ENCODE measurements around the gene COX6A1. TPM values are rescaled to one million over a fixed set of nuclear protein-coding genes. Genes with fewer than 3 reads are reported as not detected.
A peak's percentile ranks its signal among the peaks of the same experiment; 100 is the strongest.
"Not testable (repeated sequence)": the region's sequence is repeated elsewhere in the genome, so short reads cannot be mapped to it uniquely, and the experiment has no call there.

Gene COX6A1
- total RNA-seq, 1 experiment from 2014 or later, result 637 TPM

DNA sequence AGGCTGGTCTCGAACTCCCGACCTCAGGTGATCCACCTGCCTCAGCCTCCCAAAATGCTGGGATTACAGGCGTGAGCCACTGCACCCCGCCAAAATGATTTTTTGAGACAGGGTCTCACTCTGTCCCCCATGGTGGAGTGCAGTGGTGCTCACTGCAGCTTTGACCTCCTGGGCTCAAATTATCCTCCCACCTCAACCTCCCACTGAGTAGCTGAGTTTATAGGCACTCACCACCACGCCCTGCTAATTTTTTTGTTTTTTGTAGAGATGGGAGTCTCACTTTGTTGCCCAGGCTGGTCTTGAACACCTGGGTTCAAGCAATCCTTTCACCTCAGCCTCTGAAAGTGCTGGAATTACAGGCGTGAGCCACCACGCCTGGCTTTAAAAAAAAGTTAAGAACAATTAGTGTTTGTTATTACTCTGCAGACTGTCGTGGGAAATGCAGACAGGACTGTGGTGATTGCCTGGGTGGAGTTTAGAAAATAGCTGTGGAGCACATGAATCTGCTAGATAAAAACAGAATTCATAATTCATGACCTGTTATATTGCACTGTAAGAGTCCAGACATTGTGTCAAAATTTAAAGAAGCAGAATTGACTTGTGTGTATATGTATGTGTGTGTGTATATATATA is 9.2 kb upstream of the COX6A1 start:
- DNase-seq (ENCODE audit: low spot score), result no peak

- no peak for DNase-seq (ENCODE audit: low spot score)
Observed at GRCh38 chr12:120429368-120429767, 8.5 kb upstream of the COX6A1 start.

DNA sequence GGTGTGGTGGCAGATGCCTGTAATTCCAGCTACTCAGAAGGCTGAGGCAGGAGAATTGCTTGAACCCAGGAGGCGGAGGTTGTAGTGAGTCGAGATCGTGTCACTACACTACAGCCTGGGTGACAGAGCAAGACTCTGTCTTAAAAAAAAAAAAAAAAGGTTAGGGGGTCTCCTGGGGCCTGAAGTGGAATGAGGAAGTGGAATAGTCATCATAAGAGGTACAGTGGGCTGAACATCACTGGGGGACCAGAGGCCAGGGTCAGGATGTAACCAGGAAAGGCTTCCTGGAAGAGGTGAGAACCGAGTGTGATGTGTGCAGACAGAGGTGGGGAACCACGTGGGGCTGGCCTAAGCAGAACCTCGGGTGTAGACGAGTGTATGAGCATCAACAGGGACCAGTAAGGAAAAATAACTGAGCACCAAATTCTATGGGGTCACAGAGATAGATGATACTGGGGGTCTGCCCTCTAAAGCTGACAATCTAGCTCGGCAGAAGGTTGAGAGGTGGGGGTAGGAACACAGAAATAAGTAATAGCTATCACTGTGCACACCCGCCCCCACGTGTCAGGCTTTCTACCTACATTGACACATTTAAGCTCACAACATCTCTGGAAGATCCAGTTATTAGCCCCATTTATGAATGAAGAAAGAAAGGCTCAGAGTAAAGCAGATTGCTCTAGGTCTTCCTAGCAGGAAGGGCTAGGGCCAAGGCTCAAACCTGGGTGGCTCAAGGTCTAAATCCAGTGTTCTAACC is 5.0 kb upstream of the COX6A1 start:
- DNase-seq (ENCODE audit: low spot score), result no peak

- no peak for DNase-seq (ENCODE audit: low spot score)
Observed at GRCh38 chr12:120438495-120439198, 734 bp downstream of the COX6A1 start.

GRCh38 chr12:120439646-120440247 is 1.8 kb downstream of the COX6A1 start:
- peak; percentile 57 for DNase-seq (ENCODE audit: low spot score)

GRCh38 chr12:120444676-120445075 is 6.8 kb downstream of the COX6A1 start:
- no peak for DNase-seq (ENCODE audit: low spot score)

DNA sequence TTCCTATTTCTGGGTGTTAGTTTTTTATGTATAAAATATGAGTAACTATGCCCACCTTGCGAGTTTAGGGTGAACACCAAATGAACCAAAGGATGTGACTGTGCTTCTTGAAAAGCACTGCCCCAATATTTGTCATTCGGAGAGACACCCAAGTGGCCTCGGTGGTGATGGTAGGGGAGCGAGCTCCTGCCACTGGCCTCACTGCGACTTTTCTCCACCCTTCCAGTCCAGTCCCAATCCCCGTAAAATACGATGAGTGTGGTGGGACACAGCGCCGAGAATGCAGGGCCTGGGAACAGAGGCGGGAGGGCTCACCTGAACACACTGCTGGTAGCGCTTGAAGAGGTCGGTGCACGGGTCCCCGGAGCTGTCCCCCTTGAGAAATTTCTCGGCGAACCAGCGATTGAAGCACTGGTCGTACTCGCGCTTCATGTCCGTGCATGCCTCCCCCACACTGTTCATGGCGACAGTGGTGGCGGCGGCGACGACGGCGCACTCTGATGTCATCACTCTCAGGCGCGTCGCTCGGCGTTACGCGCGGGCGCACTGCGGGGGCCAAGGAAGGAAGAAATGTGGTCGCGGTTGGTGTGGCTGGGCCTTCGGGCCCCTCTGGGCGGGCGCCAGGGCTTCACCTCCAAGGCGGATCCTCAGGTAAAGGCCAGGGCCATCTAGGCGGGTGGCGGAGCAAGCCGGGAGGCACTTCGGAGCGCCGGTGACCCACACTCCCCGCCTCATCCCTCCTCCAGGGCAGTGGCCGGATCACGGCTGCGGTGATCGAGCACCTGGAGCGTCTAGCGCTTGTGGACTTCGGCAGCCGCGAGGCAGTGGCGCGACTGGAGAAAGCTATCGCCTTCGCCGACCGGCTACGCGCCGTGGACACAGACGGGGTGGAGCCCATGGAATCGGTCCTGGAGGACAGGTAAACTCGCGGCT is 8.3 kb downstream of the COX6A1 start, which contains the start of the genes GATC and TRIAP1:
Gene GATC, plus strand, starts transcription at position 534 of the 933 bp plus-strand sequence. Its CDS starts 37 bp downstream, at position 571.
Gene TRIAP1, minus strand, starts transcription at position 474 of the 933 bp plus-strand sequence. Its CDS starts 12 bp downstream, at position 462.
- DNase-seq (ENCODE audit: low spot score), result peak; percentile 78

GRCh38 chr12:120446844-120447178 is 8.9 kb downstream of the COX6A1 start:
- not testable (repeated sequence) for DNase-seq (ENCODE audit: low spot score)

DNA sequence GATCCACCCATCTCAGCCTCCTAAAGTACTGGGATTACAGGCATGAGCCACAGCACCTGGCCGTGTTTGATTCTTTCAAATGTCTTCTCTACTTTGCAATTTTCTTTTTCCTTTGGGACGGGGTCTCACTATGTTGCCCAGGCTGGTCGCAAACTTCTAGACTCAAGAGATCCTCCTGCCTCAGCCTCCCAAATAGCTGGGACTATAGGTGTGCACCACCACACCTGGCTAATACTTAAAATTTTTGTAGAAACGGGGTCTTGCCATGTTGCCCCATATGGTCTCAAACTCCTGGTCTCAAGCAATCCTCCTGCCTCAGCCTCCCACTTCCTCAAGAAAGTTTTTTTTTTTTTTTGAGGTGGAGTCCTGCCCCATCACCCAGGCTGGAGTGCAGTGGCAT is 10.1 kb downstream of the COX6A1 start:
- no peak for DNase-seq (ENCODE audit: low spot score)

DNA sequence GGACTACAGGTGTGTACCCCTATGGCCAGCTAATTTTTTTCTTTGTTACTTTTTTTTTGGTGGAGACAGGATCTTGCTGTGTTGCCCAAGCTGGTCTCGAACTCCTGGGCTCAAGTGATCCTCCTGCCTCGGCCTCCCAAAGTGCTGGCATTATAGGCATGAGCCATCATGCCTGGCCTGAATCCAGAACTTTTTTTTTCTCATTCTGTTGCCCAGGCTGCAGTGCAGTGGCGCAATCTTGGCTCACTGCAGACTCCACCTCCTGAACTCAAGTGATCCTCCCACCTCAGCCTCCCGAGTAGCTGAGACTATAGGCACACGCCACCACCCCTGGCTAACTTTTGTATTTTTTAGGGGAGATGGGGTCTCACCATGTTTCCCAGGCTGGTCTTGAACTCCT is 14.6 kb downstream of the COX6A1 start:
- not testable (repeated sequence) for DNase-seq (ENCODE audit: low spot score)

DNA sequence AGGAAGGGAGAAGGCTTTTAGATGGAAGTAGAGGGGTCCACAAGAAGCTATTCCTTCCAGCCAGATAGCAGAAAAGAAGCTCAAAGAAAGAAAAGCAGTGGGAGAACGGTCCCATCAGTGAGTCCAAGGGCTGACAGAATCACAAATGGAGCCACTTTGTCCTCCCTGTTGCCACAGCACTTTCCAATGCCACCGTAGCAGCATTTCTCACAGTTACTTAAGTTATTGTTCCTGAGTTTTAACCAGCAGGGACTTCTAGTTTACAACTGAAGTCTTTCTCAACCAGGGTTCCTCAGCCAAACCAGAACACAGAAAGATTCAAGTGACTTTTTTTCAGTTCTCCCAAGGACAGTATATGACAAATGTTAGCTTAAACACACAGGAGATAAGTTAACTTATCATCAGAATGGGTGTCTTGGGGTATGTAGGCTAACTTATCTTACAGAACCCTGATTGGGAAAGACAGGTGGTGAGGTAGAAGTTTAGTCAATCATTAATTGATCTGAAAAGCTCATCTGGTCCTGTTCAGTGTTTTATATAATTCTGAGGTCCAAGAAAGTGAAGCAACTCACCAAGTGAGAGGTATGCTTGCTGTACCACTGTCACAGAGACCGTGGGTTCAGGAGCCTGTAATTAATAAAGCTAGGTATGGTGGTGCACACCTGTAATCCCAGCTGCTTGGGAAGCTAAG is 15.3 kb downstream of the COX6A1 start:
- DNase-seq (ENCODE audit: low spot score), result no peak

DNA sequence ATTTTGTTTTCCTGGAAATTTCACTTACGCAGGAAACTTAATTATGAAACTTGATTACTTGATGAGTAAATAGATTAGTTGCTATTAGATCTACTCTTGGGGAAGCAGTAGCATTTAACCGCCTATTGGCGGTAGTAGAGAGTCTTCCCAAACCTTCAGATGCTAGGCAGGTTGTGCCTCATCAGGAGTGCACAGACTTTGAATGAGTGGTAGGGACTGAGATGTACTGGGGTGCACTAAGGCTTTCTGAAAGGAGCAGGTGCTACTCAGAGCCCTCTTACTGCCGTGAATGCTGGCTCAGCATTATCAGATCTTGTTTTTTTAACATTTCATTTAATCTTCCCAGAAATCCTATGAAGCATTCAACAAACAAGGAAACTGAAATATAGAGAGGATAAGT is 16.1 kb downstream of the COX6A1 start:
- DNase-seq (ENCODE audit: low spot score), result no peak

GRCh38 chr12:120455302-120455701 is 17.4 kb downstream of the COX6A1 start:
- DNase-seq (ENCODE audit: low spot score), result no peak

GRCh38 chr12:120457133-120457532 is 19.2 kb downstream of the COX6A1 start:
- DNase-seq (ENCODE audit: low spot score), result no peak

DNA sequence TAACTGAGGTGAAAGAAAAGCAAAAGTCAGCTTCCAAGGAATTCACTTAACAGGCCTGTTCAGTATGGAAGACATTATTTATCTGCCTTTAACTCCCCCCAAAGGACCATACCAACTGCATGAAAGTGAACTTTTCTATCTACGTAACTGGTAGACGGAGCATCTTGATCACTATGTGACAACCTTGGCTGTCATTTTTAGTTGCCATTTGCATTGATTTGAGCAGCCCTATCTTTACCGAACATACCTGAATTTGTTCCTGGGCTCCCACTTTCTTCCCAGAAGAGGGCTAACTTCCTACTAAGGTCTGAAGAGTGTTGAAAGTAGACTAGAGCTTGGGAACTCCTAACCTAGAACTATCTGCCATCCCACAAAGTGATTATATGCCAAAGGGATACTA is 22.2 kb downstream of the COX6A1 start:
- DNase-seq (ENCODE audit: low spot score), result no peak

GRCh38 chr12:120462099-120462640 is 24.3 kb downstream of the COX6A1 start:
- DNase-seq (ENCODE audit: low spot score), result no peak

- DNase-seq (ENCODE audit: low spot score), result no peak
Observed at GRCh38 chr12:120463712-120464111, 25.8 kb downstream of the COX6A1 start.

DNA sequence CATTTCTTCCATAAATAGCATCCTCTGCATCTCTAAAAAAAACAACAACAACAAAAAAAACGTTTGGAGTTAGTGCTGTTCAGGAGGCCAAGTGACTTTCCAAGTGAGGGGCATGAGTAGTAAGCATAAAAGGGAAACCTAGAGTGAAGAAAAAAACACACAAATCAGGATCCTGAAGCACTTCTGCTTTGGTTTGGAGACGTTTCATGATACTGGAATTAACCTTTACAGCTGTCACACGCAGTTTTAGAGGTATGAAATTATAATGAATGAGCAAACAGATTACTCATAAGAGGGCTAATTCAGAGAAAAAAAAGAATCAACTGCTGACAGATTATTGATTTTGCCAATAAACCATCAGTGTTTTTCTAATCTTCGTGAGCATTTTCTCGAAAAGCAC is 27.8 kb downstream of the COX6A1 start:
- DNase-seq (ENCODE audit: low spot score), result no peak

DNA sequence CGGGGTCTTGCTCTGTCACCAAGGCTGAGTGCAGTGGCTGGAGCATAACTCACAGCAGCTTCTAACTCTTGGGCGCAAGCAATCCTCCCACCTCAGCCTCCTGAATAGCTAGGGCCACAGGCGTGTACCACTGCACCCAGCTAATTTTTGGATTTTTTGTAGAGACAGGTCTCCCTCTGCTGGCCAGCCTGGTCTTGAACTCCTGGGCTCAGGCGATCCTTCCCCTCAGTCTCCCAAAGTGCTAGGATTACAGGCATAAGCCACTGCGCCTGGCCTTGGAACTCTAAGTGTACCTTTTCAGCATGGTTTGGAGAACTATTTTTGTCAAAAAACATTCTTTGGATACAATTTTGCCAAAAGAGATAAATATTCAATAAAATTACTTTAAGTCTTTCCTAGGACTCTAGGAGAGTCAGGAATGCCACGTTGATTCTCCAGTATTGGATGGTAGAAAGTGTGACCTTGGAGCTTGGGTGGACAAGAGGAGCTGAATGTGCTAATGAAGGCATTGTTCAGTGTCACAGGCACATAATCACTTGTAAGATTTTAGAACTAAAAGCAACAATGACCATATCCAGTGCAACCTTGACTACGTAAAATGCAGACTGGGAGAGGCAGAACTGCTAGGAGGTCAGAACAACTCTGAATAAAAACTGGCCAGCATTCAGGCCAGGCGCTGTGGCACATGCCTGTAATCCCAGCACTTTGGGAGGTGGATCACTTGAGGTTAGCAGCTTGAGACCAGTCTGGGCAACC is 28.8 kb downstream of the COX6A1 start:
- peak; percentile 18 for DNase-seq (ENCODE audit: low spot score)

DNA sequence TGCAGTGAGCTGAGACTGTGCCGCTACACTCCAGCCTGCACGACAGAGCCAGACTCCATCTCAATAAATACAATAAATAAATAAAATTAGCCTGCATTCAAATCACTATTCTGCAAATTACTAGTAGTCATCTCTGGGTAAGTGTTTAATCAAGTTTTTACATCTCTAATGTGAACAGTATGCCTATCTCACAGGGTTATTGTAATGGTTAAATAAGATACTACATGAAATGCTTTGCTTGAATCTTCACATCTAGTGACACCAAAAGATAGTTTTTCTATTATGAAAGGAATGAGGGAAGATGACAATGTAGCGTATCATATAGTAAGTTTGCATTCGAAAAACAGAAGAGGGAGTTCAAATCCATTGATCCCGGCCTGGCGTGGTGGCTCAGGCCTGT is 29.5 kb downstream of the COX6A1 start:
- no peak for DNase-seq (ENCODE audit: low spot score)

All from H4 (cell line).